Activated CD4-positive, alpha-beta memory T cell treated with anti-CD3 and anti-CD28 coated beads, Interleukin-2, amount 10 ng/mL, durations not matched to agents 7 days and 5 days (primary cell): ENCODE results near the gene CAMTA1. TPM values are rescaled to one million over a fixed set of nuclear protein-coding genes. Genes with fewer than 3 reads are reported as not detected.
"Not testable (repeated sequence)": the region's sequence is repeated elsewhere in the genome, so short reads cannot be mapped to it uniquely, and the experiment has no call there.

Source experiments
- CTCF ChIA-PET: fragments of 350-600 bp; sonication (Branson Sonifier 250); formaldehyde crosslinking; loops from one replicate; lab custom pipeline; 2021; ENCODE audit warnings: antibody characterized with exemption, inconsistent platforms; lab: Charles Lee
- POLR2A ChIA-PET: fragments of 350-600 bp; sonication (Branson Sonifier 250); formaldehyde crosslinking; loops from one replicate; lab custom pipeline; 2021; ENCODE audit warnings: antibody characterized with exemption; lab: Charles Lee
- DNase-seq: peaks from one replicate; pipeline ENCODE4 v3.0.0-alpha.2; 2020
- H3K27ac Mint-ChIP-seq: one replicate; pipeline ENCODE4 v1.8.0; 2021; ENCODE audit warnings: mild to moderate bottlenecking, mixed read lengths
- H3K27me3 Mint-ChIP-seq: one replicate; pipeline ENCODE4 v1.8.0; 2021; ENCODE audit warnings: mixed read lengths
- H3K36me3 Mint-ChIP-seq: one replicate; pipeline ENCODE4 v1.8.0; 2021; ENCODE audit warnings: low read depth, mixed read lengths
- H3K4me1 Mint-ChIP-seq: one replicate; pipeline ENCODE4 v1.8.0; 2021; ENCODE audit warnings: mixed read lengths
- H3K4me3 Mint-ChIP-seq: one replicate; pipeline ENCODE4 v1.8.0; 2021; ENCODE audit warnings: mild to moderate bottlenecking, mixed read lengths
- H3K9me3 Mint-ChIP-seq: one replicate; pipeline ENCODE4 v1.8.0; 2021; ENCODE audit warnings: mixed read lengths
- total RNA-seq, 2 experiments: library from RNA; stranded (reverse); gene quantifications; one replicate each; pipeline ENCODE4 v1.2.3, GENCODE V29; 2021

CAMTA1 gene
- total RNA-seq, 2 experiments from 2014 or later, result 43.0 to 47.3 TPM

- DNase-seq, result no peak
- POLR2A ChIA-PET, result no interaction called here
- Mint-ChIP-seq H3K27ac (no peak overlapping the region), H3K9me3 (no peaks in the 10 kb centered on the region), H3K27me3 (no peaks in the 10 kb centered on the region), H3K4me1 (no peaks in the 10 kb centered on the region), H3K4me3 (no peak overlapping the region), H3K36me3 (no peaks in the 10 kb centered on the region)
- CTCF ChIA-PET, result no interaction called here
These were observed 533.9 kb downstream of the CAMTA1 start for GRCh38 chr1:7319196-7319595.

DNA sequence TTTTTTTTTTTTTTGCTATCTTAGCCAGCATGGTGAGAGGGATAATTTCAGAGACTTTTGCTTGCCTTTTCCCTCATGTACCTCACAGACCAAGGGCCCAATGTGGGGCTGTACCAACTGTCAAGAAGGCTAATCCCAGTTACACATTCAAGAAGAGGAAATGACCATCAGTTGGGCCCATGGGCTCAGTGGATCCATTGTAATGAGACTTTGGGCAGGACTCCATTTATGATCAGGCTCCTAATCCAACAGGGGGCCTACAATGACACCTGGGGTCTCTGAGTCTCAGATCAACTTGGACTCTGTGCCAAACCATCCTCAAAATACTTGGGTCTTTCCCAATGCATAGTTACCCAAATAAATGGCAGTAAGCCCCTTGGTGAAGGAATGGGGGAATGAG lies 535.4 kb downstream of the CAMTA1 start:
- no peak overlapping the region for H3K4me3 Mint-ChIP-seq
- H3K9me3 Mint-ChIP-seq, result no peaks in the 10 kb centered on the region
- POLR2A ChIA-PET, result no interaction called here
- H3K4me1 Mint-ChIP-seq, result no peaks in the 10 kb centered on the region
- no peaks in the 10 kb centered on the region for H3K36me3 Mint-ChIP-seq
- CTCF ChIA-PET, result no interaction called here
- H3K27me3 Mint-ChIP-seq, result no peaks in the 10 kb centered on the region
- no peak for DNase-seq
- no peak overlapping the region for H3K27ac Mint-ChIP-seq

- H3K4me1 Mint-ChIP-seq, result no peaks in the 10 kb centered on the region
- H3K9me3 Mint-ChIP-seq, result no peaks in the 10 kb centered on the region
- no peak overlapping the region for H3K4me3 Mint-ChIP-seq
- H3K27me3 Mint-ChIP-seq, result no peaks in the 10 kb centered on the region
- CTCF ChIA-PET, result no interaction called here
- POLR2A ChIA-PET, result no interaction called here
- H3K27ac Mint-ChIP-seq, result no peak overlapping the region
- no peak for DNase-seq
- no peaks in the 10 kb centered on the region for H3K36me3 Mint-ChIP-seq
These were observed 537.1 kb downstream of the CAMTA1 start for GRCh38 chr1:7322283-7322785.

- Mint-ChIP-seq H3K27me3 (no peaks in the 10 kb centered on the region), H3K9me3 (no peaks in the 10 kb centered on the region), H3K4me3 (no peak overlapping the region), H3K4me1 (no peaks in the 10 kb centered on the region), H3K36me3 (no peaks in the 10 kb centered on the region), H3K27ac (no peak overlapping the region)
- ChIA-PET POLR2A (no interaction called here), CTCF (no interaction called here)
- DNase-seq, result no peak
These were observed 537.7 kb downstream of the CAMTA1 start for GRCh38 chr1:7322912-7323311.

- H3K4me3 Mint-ChIP-seq, result no peak overlapping the region
- CTCF ChIA-PET, result no interaction called here
These were observed 540.0 kb downstream of the CAMTA1 start for GRCh38 chr1:7325254-7325653.

DNA sequence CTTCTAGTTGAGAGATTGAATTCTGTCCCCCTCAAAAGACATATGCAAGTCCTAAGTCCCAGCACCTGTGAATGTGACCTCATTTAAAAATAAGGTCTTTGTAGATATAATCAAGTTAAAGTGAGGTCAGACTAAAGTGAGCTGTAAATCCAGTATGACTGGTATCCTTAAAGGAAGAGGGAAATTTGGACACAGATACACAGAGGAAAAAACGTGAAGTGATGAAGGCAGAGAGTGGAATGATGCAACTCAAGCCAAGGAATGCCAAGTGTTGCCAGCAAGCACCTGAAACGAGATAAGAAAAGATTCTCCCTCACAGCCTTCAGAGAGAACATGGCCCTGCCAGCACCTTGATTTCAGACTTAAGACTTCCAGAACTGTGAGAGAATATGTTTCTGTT lies 541.1 kb downstream of the CAMTA1 start:
- Mint-ChIP-seq H3K4me1 (no peaks in the 10 kb centered on the region), H3K9me3 (no peaks in the 10 kb centered on the region), H3K27ac (no peak overlapping the region), H3K4me3 (no peak overlapping the region), H3K27me3 (no peaks in the 10 kb centered on the region), H3K36me3 (no peaks in the 10 kb centered on the region)
- ChIA-PET POLR2A (no interaction called here), CTCF (no interaction called here)
- DNase-seq, result no peak

More at GRCh38 chr1:7325254-7325653, 540.0 kb downstream of the CAMTA1 start:
- Mint-ChIP-seq H3K9me3 (no peaks in the 10 kb centered on the region), H3K4me1 (no peaks in the 10 kb centered on the region), H3K27me3 (no peaks in the 10 kb centered on the region), H3K36me3 (no peaks in the 10 kb centered on the region), H3K27ac (no peak overlapping the region)
- POLR2A ChIA-PET, result no interaction called here
- no peak for DNase-seq

DNA sequence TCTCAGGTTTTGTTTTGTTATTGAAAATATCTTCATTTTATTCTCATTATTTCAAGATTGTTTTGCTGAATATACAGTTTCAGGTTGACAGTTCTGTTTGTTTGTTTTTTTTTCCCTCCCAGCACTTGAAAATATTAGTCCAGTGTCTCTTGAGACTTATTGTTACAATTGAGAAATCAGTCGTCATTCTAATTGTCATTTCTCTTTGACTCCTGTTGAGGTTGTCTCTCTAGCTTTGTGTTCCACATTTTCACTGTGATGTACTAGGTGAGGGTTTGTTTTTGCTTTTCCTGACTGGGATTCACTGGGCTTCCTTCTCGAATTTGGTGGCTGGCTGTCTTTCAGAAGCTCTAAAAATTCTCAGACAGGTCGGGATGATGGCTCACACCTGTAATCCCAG lies 542.6 kb downstream of the CAMTA1 start:
- CTCF ChIA-PET, result no interaction called here
- POLR2A ChIA-PET, result no interaction called here

DNA sequence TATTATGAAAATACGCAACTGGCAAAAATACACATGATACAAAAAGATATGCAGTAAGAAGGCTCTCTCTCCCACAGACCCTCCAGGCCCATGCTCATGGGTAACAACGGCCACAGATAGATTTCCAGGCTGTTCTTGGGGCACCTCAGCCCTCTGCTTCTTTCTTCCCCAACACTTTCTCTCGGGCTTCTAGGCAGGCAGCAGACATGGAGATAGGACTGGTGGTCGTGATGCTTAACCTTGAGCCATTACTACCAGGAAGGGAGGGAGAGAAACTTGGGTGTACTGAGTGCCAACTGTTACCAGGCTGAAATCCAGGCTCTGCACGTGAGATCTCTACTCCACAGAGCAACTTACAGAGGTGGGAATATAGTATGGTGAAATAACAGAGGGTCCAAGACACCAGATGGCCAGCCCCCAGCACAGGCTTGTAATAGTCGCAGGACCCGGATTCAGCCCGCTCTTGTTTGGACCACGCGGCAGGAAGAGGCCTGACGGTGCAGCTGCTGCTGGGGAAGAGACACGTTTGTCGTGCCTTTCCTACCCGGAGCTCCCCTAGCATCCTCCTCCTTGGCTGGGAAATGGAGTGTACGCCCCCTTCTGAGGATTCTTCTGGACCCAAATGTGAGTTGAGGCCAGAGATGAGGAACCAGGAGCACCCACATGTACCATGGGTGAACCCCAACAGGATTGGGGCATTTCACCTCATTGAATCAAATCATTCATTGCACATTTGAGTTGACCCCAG lies 544.8 kb downstream of the CAMTA1 start:
- no peak for DNase-seq
- H3K4me1 Mint-ChIP-seq, result no peaks in the 10 kb centered on the region
- H3K36me3 Mint-ChIP-seq, result no peaks in the 10 kb centered on the region
- H3K9me3 Mint-ChIP-seq, result no peaks in the 10 kb centered on the region
- CTCF ChIA-PET, result no interaction called here
- POLR2A ChIA-PET, result no interaction called here
- H3K4me3 Mint-ChIP-seq, result no peak overlapping the region
- H3K27me3 Mint-ChIP-seq, result no peaks in the 10 kb centered on the region
- no peak overlapping the region for H3K27ac Mint-ChIP-seq

More for the DNA sequence above, 542.6 kb downstream of the CAMTA1 start:
- Mint-ChIP-seq H3K27ac (no peak overlapping the region), H3K27me3 (no peaks in the 10 kb centered on the region), H3K9me3 (no peaks in the 10 kb centered on the region), H3K36me3 (no peaks in the 10 kb centered on the region), H3K4me3 (no peak overlapping the region), H3K4me1 (no peaks in the 10 kb centered on the region)
- no peak for DNase-seq

GRCh38 chr1:7330726-7331125 lies 545.5 kb downstream of the CAMTA1 start:
- H3K4me1 Mint-ChIP-seq, H3K27me3 Mint-ChIP-seq, H3K9me3 Mint-ChIP-seq, H3K36me3 Mint-ChIP-seq, H3K4me3 Mint-ChIP-seq, POLR2A ChIA-PET, DNase-seq, CTCF ChIA-PET, H3K27ac Mint-ChIP-seq: not testable (repeated sequence)

DNA sequence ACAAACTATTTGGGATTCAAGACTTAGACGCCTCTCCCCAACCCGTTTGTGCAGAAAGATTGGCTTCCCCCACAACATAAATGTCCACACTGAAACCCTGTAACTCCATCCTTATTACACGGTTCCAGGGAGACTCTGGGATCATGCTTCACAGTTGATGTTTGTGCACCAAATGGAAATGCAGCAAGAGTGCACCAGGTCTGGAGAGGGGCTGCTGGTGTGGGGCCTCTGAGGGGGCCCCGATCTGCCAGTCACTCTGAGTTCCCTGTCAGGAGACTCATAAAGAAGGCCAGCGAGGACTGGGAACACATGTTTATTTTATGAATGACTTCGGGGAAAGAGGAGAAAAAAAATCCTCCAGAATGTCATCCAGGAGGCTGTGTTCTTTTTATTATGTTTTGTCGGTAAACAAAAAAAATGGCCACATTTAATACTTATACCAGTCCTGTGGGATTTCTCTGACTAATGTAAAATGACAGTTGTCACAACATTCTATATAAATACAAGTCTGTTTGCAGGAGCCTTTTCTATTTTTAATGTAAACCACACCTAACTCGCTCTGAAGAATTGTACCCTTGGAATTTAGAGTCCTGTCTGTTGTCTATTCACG lies 546.8 kb downstream of the CAMTA1 start:
- H3K9me3 Mint-ChIP-seq, result no peaks in the 10 kb centered on the region
- H3K27me3 Mint-ChIP-seq, result no peaks in the 10 kb centered on the region
- CTCF ChIA-PET, result no interaction called here
- no peak overlapping the region for H3K4me3 Mint-ChIP-seq
- H3K4me1 Mint-ChIP-seq, result no peaks in the 10 kb centered on the region
- DNase-seq, result no peak
- no peak overlapping the region for H3K27ac Mint-ChIP-seq
- no peaks in the 10 kb centered on the region for H3K36me3 Mint-ChIP-seq
- POLR2A ChIA-PET, result no interaction called here

GRCh38 chr1:7333094-7333493 lies 547.8 kb downstream of the CAMTA1 start:
- no peak for DNase-seq
- H3K27ac Mint-ChIP-seq, result no peak overlapping the region
- POLR2A ChIA-PET, result no interaction called here
- no peaks in the 10 kb centered on the region for H3K4me1 Mint-ChIP-seq
- no peak overlapping the region for H3K4me3 Mint-ChIP-seq
- H3K27me3 Mint-ChIP-seq, result no peaks in the 10 kb centered on the region
- no peaks in the 10 kb centered on the region for H3K9me3 Mint-ChIP-seq
- CTCF ChIA-PET, result no interaction called here
- no peaks in the 10 kb centered on the region for H3K36me3 Mint-ChIP-seq

- Mint-ChIP-seq H3K4me1 (no peaks in the 10 kb centered on the region), H3K27ac (no peak overlapping the region), H3K27me3 (no peaks in the 10 kb centered on the region), H3K4me3 (no peak overlapping the region), H3K36me3 (no peaks in the 10 kb centered on the region), H3K9me3 (no peaks in the 10 kb centered on the region)
- POLR2A ChIA-PET, result no interaction called here
- no peak for DNase-seq
- CTCF ChIA-PET, result no interaction called here
These were observed 548.4 kb downstream of the CAMTA1 start for GRCh38 chr1:7333620-7334019.

DNA sequence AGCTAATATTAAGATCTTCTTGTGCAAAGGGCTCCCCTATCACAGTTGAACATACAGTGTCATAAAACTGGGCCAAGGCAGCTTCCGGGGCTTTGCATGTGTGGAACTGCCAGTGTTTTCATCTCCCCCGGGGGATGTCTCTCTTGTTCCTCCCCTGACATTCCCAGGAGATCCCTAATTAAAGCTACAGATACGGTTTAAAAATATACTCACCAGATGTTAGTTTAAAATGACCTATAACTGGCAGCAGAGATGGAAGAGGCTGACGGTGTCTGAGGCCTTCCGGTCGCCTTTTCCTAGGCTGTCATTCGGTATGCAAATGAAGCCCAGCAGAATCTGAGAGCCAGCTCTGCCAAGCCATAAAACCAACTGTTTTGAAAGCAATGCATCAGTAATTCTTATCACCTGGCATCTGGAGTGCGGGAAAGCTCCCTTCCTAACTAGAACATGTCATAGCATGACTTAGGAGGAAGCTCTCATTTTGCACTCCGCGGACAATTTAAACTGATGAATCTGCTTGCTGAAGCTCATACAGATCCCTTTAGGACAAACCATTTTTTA lies 549.3 kb downstream of the CAMTA1 start:
- DNase-seq, result no peak
- Mint-ChIP-seq H3K36me3 (no peaks in the 10 kb centered on the region), H3K4me3 (no peak overlapping the region), H3K27ac (no peak overlapping the region), H3K27me3 (no peaks in the 10 kb centered on the region), H3K9me3 (no peaks in the 10 kb centered on the region), H3K4me1 (no peaks in the 10 kb centered on the region)
- CTCF ChIA-PET, result no interaction called here
- POLR2A ChIA-PET, result no interaction called here
